GM23338 (cell line): ENCODE measurements around the gene C1orf216. TPM values are rescaled to one million over a fixed set of nuclear protein-coding genes. Genes with fewer than 3 reads are reported as not detected.

Experiments used
- ATAC-seq: fragments of 200-7000 bp; cut with Tn5 transposase; 3 replicates; pipeline ENCODE4 v1.9.1; 2020
- DNase-seq: peaks from one replicate; pipeline ENCODE4 v3.0.0-alpha.2; 2015; ENCODE audit warnings: low spot score
- H2AFZ ChIP-seq: fragments of 200-600 bp; sonication (generic); 2 replicates; pipeline ENCODE4 v1.8.0; 2016; ENCODE audit warnings: antibody characterized with exemption, mild to moderate bottlenecking, moderate library complexity
- H3F3A ChIP-seq: fragments of 200-600 bp; sonication (generic); replicated peaks from 2 replicates; pipeline ENCODE4 v1.8.0; 2017; ENCODE audit warnings: antibody characterized with exemption, mixed run types, low read depth
- H3K27ac ChIP-seq: fragments of 200-600 bp; sonication (generic); 2 replicates; pipeline ENCODE4 v1.6.1; 2016; ENCODE audit warnings: low read depth
- H3K27me3 ChIP-seq: fragments of 200-600 bp; sonication (generic); 2 replicates; pipeline ENCODE4 v1.8.0; 2016; ENCODE audit warnings: mild to moderate bottlenecking, mixed run types, moderate library complexity; ENCODE audit not compliant: insufficient read depth
- H3K36me3 ChIP-seq: fragments of 200-600 bp; sonication (generic); 2 replicates; pipeline ENCODE4 v1.8.0; 2016; ENCODE audit warnings: mild to moderate bottlenecking; ENCODE audit not compliant: insufficient read depth
- H3K4me1 ChIP-seq: fragments of 200-600 bp; sonication (generic); 2 replicates; pipeline ENCODE4 v1.8.0; 2016; ENCODE audit warnings: mild to moderate bottlenecking, moderate library complexity; ENCODE audit not compliant: insufficient read depth
- H3K4me2 ChIP-seq: fragments of 200-600 bp; sonication (generic); 2 replicates; pipeline ENCODE4 v1.7.1; 2017; ENCODE audit warnings: mixed run types
- H3K4me3 ChIP-seq: fragments of 200-600 bp; sonication (generic); 2 replicates; pipeline ENCODE4 v1.6.1; 2016; ENCODE audit warnings: mixed run types
- H3K79me2 ChIP-seq: fragments of 200-600 bp; sonication (generic); replicated peaks from 2 replicates; pipeline ENCODE4 v1.8.0; 2017; ENCODE audit warnings: mild to moderate bottlenecking; ENCODE audit not compliant: insufficient read depth
- H3K9me2 ChIP-seq: fragments of 200-600 bp; sonication (generic); 2 replicates; pipeline ENCODE4 v1.8.0; 2017; ENCODE audit not compliant: insufficient read depth
- H4K20me1 ChIP-seq: fragments of 200-600 bp; sonication (generic); replicated peaks from 2 replicates; pipeline ENCODE4 v1.8.0; 2017; ENCODE audit warnings: mild to moderate bottlenecking; ENCODE audit not compliant: insufficient read depth
- H3K27ac Mint-ChIP-seq: 2 replicates; pipeline ENCODE4 v1.8.0; 2020; ENCODE audit warnings: inconsistent platforms, mild to moderate bottlenecking, moderate library complexity, mixed read lengths
- H3K27me3 Mint-ChIP-seq: 3 replicates; pipeline ENCODE4 v1.8.0; 2022; ENCODE audit warnings: low read depth, mild to moderate bottlenecking, moderate library complexity, mixed read lengths, inconsistent platforms; ENCODE audit not compliant: insufficient read depth, poor library complexity
- H3K36me3 Mint-ChIP-seq: 3 replicates; pipeline ENCODE4 v1.8.0; 2021; ENCODE audit warnings: low read depth, mild to moderate bottlenecking, inconsistent platforms, moderate library complexity, mixed read lengths
- H3K4me1 Mint-ChIP-seq: 3 replicates; pipeline ENCODE4 v1.8.0; 2020; ENCODE audit warnings: mild to moderate bottlenecking, inconsistent platforms, mixed read lengths
- H3K4me3 Mint-ChIP-seq: 3 replicates; pipeline ENCODE4 v1.8.0; 2021; ENCODE audit warnings: moderate library complexity, mild to moderate bottlenecking, inconsistent platforms, mixed read lengths
- H3K9me3 Mint-ChIP-seq: 3 replicates; pipeline ENCODE4 v1.8.0; 2020; ENCODE audit warnings: moderate library complexity, mild to moderate bottlenecking, inconsistent platforms, mixed read lengths
- CREB1 ChIP-seq: fragments of 250-450 bp; sonication (Bioruptor Pico); IDR thresholded peaks from 2 replicates; pipeline ENCODE4 v1.5.0; 2020; ENCODE audit warnings: low read depth, mild to moderate bottlenecking, moderate library complexity
- ETS1 ChIP-seq: IDR thresholded peaks from 2 replicates; pipeline ENCODE4 v1.6.1; 2016; ENCODE audit warnings: antibody characterized with exemption
- EZH2 ChIP-seq: fragments of 200-600 bp; sonication (generic); IDR thresholded peaks from one replicate; pipeline ENCODE4 v1.8.0; 2017; ENCODE audit warnings: antibody characterized with exemption, mild to moderate bottlenecking, low read depth; ENCODE audit not compliant: unreplicated experiment
- EZH2phosphoT487 ChIP-seq: fragments of 200-600 bp; sonication (generic); IDR thresholded peaks from one replicate; pipeline ENCODE4 v1.8.1; 2018; ENCODE audit warnings: antibody characterized with exemption; ENCODE audit not compliant: unreplicated experiment
- JUNB ChIP-seq: IDR thresholded peaks from one replicate; pipeline ENCODE4 v1.6.1; 2016; ENCODE audit warnings: antibody characterized with exemption; ENCODE audit not compliant: unreplicated experiment
- NANOG ChIP-seq: IDR thresholded peaks from 2 replicates; pipeline ENCODE4 v1.6.1; 2016; ENCODE audit warnings: antibody characterized with exemption, borderline replicate concordance
- POLR2AphosphoS5 ChIP-seq: IDR thresholded peaks from 2 replicates; pipeline ENCODE4 v1.6.1; 2016; ENCODE audit warnings: antibody characterized with exemption, low read depth
- ZNF114 ChIP-seq: fragments of 250-450 bp; sonication (Bioruptor Pico); IDR thresholded peaks from 2 replicates; pipeline ENCODE4 v1.5.0; 2020; ENCODE audit warnings: mild to moderate bottlenecking, moderate library complexity
- ZNF331 ChIP-seq: fragments of 250-450 bp; sonication (Bioruptor Pico); IDR thresholded peaks from 2 replicates; pipeline ENCODE4 v1.5.0; 2020; ENCODE audit warnings: low read depth, mild to moderate bottlenecking, moderate library complexity
- ZNF462 ChIP-seq: fragments of 250-450 bp; sonication (Bioruptor Pico); IDR thresholded peaks from 2 replicates; pipeline ENCODE4 v1.5.0; 2020; ENCODE audit warnings: mild to moderate bottlenecking, moderate library complexity
- polyA plus RNA-seq: library from polyadenylated mRNA; unstranded; fragments of >200 nt; fragmentation: Nextera tagmentation; extraction: Ambion mirVana; gene quantifications from 2 replicates; pipeline ENCODE4 v1.2.1, GENCODE V29; 2016
- total RNA-seq: library from RNA; depleted of rRNA; stranded (reverse); fragments of >200 nt; shearing (Covaris generic); gene quantifications from 2 replicates; pipeline ENCODE4 v1.2.3, GENCODE V29; 2014

Gene C1orf216
- total and polyA plus RNA-seq, 2 experiments from 2014 or later, result 4.7 to 21.5 TPM

GRCh38 chr1:35668506-35668905 is 50.2 kb downstream of the C1orf216 start (continued):
- TF ChIP-seq ZNF462 (CRISPR knock-in tag) (no peak), CREB1 (CRISPR knock-in tag) (no peak), POLR2AphosphoS5 (no peak), EZH2phosphoT487 (no peak), JUNB (no peak)

GRCh38 chr1:35666916-35667315 is 51.8 kb downstream of the C1orf216 start:
- Mint-ChIP-seq H3K27me3 (peaks cover 7% of the 10 kb centered on the region), H3K9me3 (no peaks in the 10 kb centered on the region; the same call in 2 of the 3 replicates), H3K4me1 (peaks cover 13% of the 10 kb centered on the region; the same call in 2 of the 3 replicates), H3K4me3 (no peak overlapping the region), H3K36me3 (no peaks in the 10 kb centered on the region), H3K27ac (no peak overlapping the region)
- no peaks in the 10 kb centered on the region for H3F3A ChIP-seq
- H3K9me2 ChIP-seq, result no peaks in the 10 kb centered on the region; the same call in 1 of the 2 replicates
- H4K20me1 ChIP-seq, result no peaks in the 10 kb centered on the region
- no peaks in the 10 kb centered on the region for H3K36me3 ChIP-seq
- no peaks in the 10 kb centered on the region for H3K79me2 ChIP-seq
- H3K27ac ChIP-seq, result no peak overlapping the region
- ATAC-seq (peak; percentile 65), DNase-seq (no peak)
- peaks cover 5% of the 10 kb centered on the region; the same call in 1 of the 2 replicates for H3K4me1 ChIP-seq
- H3K4me2 ChIP-seq, result no peak overlapping the region
- H3K4me3 ChIP-seq, result no peak overlapping the region
- H3K27me3 ChIP-seq, result no peaks in the 10 kb centered on the region
- H2AFZ ChIP-seq, result peak overlapping the region; percentile 95
- TF ChIP-seq ETS1, result no peak
- TF ChIP-seq JUNB, result no peak
- TF ChIP-seq ZNF331, result no peak
- no peak for TF ChIP-seq EZH2
- no peak for TF ChIP-seq ZNF114 (CRISPR knock-in tag)
- no peak for TF ChIP-seq ZNF462 (CRISPR knock-in tag)
- no peak for TF ChIP-seq NANOG
